Fibroblast of skin of left biceps (primary cell): Measurements from ENCODE around the gene RYR3.

Experiments used
- DNase-seq, 2 experiments: peaks; one replicate each; pipeline ENCODE4 v3.0.0-alpha.2; 2013; ENCODE audit warnings: low read depth in 2 of 2

The RYR3 gene

DNA sequence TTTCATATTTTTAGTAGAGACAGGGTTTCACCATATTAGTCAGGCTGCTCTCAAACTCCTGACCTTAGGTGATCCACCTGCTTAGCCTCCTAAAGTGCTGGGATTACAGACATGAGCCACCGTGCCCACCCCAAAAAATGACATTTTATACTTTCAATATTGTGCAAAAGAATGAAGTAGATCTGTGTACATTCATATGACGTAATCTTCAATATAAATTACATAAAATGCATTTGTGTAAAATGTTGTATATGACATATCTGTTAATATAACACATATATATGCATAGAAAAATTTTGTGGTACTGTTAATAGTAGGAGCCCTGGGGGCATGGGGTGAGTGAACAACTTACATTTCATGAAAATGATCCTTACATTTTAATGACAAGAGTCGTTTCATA is 71.7 kb downstream of the RYR3 start:
- no peak for DNase-seq

- DNase-seq = no peak
Observed at GRCh38 chr15:33384307-33384706, 73.5 kb downstream of the RYR3 start.

DNA sequence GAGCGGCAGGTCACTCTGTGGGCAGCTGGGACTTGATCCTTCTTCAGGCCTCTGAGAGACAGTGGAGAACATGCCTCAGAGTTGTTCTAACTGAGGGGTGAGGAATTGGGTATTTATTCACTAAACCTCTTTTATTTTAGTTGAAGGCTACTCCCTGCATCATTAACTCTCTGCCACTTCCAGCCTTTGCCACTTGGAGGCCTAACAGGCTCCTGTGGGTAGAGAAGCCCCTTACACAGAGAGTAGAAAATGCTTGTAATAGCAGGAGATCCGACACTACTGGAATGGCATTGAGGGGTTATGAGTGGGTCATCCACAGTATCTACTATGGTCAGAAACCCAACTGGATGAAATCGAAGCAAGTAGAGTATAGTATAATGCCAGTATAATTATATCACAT is 81.7 kb downstream of the RYR3 start:
- DNase-seq = no peak

DNA sequence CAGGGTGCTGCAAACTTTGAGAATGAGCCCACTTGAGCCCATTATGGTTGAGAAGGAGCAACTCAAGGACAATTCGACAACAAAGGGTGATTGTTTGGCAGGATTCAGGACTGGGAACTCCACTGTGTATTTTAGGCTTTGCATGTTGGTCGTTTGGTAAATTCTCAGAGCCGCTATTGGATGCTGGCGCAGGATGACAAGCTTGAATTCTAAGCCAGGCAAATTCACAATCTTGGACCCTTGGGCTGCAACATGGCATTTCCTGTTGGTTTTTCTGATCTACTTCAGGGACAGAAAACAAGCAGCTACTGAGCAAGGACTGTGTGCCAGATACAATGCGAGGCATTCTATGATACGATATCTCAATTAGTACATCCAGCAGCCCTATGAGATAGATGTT is 82.8 kb downstream of the RYR3 start:
- no peak for DNase-seq

- no peak for DNase-seq
Observed at GRCh38 chr15:33395321-33395720, 84.6 kb downstream of the RYR3 start.

- no peak for DNase-seq
Observed at GRCh38 chr15:33395846-33396245, 85.1 kb downstream of the RYR3 start.

- no peak for DNase-seq
Observed at GRCh38 chr15:33396475-33396874, 85.7 kb downstream of the RYR3 start.

GRCh38 chr15:33398555-33398954 is 87.8 kb downstream of the RYR3 start:
- no peak for DNase-seq

GRCh38 chr15:33400941-33401340 is 90.2 kb downstream of the RYR3 start:
- DNase-seq = no peak

GRCh38 chr15:33402600-33402999 is 91.8 kb downstream of the RYR3 start:
- DNase-seq = no peak

DNA sequence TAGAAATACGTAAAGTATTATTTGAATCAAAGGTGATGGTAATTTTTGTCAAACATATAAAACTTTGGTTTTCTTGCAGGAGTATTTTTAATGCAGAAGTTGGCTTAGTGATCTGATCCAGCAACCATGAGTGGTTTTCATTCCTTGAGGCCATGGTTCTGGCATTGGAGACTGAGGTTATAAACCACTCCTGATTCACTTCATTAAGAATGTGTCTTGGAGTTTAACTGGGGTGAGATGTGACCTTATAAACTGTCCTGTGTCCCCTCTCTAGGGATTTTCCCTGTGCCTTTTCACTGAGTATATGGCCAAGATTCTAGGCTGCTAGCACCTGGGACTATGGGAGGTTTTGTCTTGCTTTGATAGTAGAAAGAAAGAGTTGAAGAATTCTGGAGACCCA is 94.3 kb downstream of the RYR3 start:
- no peak for DNase-seq

- DNase-seq = no peak
Observed at GRCh38 chr15:33411596-33412540, 101.1 kb downstream of the RYR3 start.

DNA sequence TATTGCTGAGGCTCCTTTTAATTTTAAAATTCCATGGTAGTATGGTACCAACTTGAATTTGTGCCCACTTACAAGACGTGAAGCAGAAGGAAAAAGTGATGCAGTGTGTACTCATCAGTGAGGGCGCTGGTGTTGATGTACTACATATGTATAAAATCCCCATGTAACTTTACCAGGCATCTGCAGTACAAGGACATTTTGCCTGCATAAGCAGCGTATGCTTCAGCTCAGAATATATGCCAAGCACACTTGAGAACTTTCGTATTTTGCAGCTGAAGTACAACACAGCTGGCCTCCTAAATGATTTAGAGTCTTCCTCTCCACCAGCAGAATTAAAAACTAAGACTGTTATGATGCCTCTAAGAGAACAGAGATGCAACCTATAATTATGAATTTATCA is 108.9 kb downstream of the RYR3 start:
- no peak for DNase-seq

- DNase-seq = no peak
Observed at GRCh38 chr15:33424025-33424424, 113.3 kb downstream of the RYR3 start.

GRCh38 chr15:33425142-33425541 is 114.4 kb downstream of the RYR3 start:
- DNase-seq = no peak

- no peak for DNase-seq
Observed at GRCh38 chr15:33430577-33430976, 119.8 kb downstream of the RYR3 start.

DNA sequence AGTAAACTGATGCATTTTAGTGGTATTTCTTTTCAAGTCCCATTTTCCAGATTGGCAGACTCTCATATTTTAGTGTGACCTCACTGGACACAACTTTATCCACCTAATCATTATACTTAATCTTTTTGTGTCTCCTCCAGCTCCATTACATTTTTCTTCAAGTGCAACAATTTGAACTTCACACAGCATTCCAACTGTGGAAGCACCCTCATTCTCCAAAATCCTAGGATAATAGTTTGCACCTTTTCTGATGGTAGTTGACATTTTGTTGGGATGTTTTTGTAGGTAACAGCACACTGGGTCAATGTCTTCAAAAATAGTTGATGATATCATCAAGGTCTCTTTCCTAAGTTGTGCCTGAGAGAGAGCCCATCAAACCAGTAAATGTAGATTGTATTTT is 123.1 kb downstream of the RYR3 start:
- DNase-seq = no peak

DNA sequence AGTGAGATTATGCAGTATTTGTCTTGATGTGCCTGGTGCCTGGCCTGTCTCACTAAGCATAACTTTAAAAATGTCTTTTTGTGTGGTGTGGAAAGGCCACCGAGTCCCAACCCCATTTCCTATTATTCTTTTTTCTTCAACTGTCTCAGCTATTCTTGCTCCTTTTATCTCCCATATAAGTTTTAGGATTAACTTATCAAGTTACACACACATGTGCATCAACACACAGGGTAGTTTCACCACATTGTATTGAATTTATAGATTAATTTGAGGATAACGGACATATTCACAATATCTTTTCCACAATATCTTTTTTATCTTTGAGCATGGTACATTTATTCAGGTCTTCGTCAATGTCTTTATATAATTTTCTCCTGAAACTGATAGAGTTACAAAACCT is 127.6 kb downstream of the RYR3 start:
- DNase-seq = no peak

GRCh38 chr15:33440900-33441299 is 130.1 kb downstream of the RYR3 start:
- no peak for DNase-seq

DNA sequence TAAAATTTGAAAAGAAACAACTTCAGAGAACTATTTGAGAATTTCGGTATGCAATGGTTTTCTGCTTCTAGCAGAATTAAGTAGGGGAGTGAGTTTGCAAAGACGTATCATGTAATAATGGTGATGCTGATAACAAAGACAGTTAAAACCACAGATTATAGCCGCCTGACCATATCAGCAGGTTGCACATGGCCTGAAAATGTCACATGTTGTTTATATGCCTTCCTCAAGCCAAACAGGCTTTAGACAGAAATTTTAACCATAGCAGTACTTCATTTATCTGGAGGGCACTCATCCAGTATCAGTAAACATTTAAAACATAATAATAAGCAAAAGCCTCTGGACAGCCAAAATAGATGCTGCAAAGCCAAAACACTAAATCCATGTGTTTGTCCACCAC is 131.7 kb downstream of the RYR3 start:
- DNase-seq = no peak

DNA sequence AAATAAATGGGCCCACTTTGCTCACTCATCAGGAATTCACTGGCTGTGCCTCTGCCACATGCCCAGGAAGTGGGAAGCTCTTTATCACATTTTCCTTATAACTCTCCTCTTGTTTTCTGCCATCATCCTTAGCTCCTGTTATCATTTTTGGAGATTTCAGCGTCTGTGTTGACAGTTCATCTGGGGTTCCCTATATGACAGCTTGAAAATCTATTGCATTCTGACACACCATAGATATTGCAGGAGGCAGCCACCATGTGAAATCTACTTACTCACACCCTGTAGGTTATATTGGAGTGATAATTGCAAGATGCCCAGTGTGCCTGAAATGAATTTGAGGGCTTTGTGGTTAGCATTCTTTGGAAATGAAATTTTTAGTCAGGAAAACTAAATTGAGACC is 132.9 kb downstream of the RYR3 start:
- DNase-seq = no peak

- DNase-seq = no peak
Observed at GRCh38 chr15:33445984-33446383, 135.2 kb downstream of the RYR3 start.

- DNase-seq = no peak
Observed at GRCh38 chr15:33448151-33448550, 137.4 kb downstream of the RYR3 start.
